T-helper 22 cell (primary cell): ENCODE measurements around the gene XPO5.

Source experiments
- DNase-seq: peaks from one replicate; pipeline ENCODE4 v3.0.0-alpha.2; 2020; ENCODE audit warnings: low read depth

The XPO5 gene

DNA sequence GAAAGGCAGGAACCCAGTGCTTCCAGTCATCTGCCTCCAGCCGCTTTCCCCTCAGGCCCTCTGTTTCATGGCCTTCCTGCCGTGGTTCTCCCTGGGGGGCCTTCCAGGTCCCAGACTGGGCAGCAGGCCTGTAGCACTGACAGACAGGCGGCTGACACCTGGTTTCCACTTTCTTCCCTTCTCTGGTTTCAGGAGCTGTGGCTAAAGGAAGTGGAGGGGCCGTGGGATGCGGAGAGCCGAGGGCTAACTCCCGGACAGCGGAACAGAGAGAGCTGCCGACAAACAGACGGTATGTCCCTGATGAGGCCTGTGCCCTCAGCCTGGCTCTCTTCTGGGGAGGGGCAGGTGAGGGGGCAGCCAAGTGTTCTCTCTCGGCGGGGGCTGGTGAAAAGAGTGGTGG is 78.1 kb downstream of the XPO5 start:
- DNase-seq, result no peak

- DNase-seq, result no peak
These were observed 78.8 kb downstream of the XPO5 start for GRCh38 chr6:43497129-43497396.

- DNase-seq, result no peak
These were observed 79.3 kb downstream of the XPO5 start for GRCh38 chr6:43496370-43497128.

DNA sequence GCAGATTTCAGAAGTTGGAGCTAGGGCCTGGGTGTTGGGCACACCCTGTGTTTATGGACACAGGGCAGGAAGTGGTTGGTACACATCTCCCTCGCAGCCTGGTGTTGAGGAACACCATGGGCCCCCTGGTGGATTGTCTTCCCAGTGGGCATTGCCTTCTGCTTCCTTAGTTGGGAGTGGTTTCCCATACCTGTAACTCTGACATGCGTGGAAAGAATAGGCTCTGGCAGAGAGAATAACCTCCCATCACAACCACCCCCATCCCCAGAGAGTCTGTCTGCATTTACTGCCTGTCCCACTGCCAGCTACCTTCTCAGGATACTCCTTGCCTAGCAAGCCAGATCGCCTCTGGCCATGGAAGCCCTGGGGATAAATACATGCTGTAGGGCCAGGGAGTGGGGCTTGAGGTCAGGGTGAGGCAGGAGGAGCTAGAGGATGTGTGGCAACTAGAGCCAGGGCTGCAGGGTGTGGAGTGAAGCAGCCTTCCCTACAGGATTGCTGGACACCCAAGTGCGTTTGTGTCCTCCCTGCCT is 80.4 kb downstream of the XPO5 start:
- no peak for DNase-seq

DNA sequence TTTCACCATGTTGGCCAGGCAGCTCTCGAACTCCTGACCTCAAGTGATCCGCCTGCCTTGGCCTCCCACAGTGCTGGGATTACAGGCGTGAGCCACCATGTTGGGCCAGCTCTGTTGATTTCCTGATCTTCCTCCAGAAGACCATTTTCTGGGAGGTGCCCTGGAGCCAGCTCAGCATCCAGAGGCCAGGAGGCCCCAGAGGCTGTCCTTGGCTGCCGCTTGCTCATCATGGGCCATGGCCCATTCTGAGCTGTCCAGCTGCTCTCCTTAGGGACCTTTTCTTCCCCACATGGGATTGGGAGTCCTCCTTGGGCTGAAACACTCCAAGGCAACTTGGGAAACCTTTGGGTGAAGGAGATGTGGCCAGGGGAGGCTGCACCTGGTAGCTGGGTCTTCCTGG is 81.1 kb downstream of the XPO5 start:
- DNase-seq, result no peak

GRCh38 chr6:43494321-43494720 is 81.5 kb downstream of the XPO5 start:
- DNase-seq, result no peak

- DNase-seq, result no peak
These were observed 82.0 kb downstream of the XPO5 start for GRCh38 chr6:43493833-43494232.

- DNase-seq, result no peak
These were observed 82.6 kb downstream of the XPO5 start for GRCh38 chr6:43493230-43493629.

DNA sequence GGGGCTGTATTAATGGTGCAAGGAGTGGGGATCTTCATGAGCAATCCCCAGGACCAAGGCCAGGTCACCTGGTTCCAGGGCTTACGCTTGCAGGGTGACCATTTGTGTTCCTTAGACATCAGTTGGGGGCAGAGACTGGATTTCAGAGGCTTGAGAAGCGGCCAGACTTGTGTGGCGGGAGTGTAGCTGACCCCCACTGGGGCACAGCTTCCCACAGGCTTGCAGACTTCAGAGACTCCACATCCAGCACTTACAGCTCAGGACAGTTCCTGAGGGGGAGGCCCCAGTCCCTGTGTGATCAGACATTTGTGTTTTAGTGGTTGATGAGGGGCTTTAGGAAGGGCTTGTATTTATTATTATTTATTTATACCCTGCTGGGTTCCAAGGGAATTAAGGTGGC is 83.2 kb downstream of the XPO5 start:
- DNase-seq, result no peak

DNA sequence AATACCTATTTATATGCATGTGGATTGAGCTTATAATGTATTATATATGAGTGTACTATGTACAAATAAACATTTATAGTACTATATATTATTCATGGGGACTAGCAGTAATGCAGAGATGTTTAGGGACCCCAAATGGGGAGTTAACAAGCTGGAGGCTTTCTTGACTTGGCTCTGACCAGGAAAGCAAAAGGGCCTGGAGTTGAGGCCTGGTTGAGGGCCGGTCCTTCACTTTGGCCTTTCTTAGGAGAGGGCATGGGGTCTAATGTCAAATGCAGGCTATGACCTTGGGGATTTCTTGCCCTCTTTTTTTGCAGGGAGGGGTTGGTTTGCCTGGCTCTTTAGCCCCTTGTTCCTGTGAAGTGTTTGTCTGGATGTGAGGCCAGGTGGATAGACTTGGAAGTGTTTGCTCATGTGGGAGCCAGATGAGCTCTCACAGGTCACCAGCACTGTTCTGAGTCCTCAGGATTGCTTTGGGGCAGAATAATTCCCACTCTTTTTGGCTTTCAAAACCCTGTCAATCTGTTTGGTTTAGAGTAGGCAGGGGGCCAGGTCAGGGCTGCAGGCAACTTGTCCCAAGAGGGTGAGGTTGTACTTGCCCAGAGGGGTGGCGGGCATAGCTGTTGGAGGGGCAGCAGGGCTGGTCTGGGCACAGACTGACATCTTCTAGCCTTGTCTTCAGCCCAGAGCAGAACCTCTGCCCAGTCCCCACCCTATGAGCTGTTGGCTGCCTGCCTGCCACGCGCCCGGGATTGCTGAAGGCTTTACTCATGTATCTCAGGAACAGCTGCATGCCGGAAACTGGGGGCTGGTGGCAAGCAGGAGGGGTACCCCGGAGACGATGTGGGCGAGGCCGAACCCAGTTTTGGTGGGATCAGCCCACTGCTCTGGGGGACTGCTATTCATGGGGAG is 83.8 kb downstream of the XPO5 start:
- DNase-seq, result no peak

- DNase-seq, result no peak
These were observed 85.3 kb downstream of the XPO5 start for GRCh38 chr6:43490523-43490939.

DNA sequence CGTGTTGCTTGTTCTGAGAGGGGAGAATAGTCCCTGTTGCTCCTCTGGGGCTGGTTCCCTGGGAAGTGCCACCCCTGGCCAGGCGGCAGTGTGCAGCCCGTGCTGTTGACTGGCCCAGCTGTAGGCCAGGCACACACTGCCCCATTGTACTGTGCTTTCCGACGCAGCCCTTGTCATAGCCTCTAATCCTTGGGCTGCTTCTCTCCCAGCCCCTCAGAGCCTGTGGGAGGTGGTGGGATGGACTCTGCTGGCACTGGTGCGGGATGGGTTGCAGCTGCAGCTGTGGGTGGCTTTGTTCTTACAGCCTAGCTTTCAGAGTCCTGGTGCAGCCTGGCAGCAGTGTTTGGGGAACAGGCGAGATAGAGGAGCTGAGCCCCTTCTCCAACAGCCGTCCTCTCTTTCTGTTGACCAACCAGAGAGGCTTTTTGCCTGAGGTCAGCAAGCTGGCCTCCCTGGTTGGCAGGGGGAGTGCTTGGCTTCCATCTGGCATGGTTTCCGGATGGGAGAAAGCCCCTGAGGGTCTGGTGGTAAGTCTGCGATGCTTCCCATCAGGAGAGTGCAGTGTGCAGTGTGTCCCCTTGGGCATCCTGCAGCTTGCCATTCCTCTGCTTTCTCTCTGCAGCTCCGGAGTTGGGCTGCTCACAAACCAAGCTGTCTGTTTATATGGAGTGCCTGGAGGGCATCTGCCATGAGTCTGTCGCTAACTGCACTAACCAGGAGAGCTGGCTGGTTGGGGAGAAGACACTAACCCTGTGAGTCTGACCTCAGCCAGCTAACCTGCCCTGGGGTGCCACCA is 86.4 kb downstream of the XPO5 start:
- DNase-seq, result no peak

DNA sequence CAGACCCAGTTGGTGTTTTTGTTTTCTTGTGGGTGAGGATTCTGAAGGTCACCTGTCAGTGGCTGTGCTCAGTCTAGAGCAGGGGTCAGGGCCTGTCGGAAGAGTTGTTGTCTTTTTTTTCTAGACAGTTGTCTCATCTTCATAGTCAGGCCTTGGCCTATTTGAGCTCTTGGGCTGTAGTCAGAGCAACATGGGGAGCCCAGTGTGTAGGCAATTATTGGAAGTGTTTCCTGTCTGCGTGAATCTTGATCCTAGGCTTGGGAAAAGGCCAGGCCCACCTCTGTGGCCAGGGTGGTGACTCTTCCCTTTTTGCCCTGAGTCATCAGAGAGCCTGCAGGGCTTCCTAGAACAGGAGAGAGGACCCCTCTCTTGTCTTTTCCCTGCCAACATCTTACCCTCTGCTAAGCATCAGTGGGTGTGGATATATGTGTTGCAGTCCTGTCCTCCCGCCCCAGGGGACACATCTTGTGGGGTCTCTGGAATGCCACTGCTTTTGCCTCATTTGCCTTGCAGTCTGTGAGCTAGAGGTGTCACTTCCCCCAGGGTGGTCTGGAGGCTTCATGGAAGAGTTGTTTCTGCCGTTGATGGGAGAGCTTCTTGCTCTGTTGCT is 87.1 kb downstream of the XPO5 start:
- no peak for DNase-seq

DNA sequence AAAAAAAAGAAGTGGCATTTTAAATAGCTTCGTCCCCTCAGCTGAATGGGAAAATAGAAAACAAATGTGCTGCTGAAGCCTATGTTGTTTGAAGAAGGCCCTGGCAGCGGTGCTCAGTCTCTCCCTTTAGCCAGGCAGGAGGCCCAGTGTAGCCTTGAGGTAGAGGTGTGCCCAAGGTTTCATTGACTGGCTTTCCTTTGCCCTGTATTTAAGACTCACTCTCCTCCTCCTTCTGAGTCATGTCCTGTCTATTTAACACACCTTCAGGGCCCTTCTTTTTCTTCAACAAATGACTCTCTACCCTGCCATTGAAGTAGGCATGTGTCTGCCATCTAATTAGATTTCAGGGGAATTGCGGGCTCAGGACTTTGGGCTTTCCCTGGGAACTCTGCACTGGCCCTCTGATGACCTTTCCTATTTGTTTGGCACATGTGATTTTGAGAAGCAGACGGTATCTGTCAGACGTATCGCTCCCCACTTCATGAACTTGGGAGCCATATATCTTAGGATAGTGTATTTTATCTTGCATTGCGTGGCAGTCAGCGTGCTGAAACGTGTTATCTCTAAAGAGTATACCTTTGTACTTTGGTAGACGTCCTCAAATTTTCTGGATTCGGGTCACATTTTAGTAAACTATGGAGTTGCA is 94.1 kb downstream of the XPO5 start:
- no peak for DNase-seq

DNA sequence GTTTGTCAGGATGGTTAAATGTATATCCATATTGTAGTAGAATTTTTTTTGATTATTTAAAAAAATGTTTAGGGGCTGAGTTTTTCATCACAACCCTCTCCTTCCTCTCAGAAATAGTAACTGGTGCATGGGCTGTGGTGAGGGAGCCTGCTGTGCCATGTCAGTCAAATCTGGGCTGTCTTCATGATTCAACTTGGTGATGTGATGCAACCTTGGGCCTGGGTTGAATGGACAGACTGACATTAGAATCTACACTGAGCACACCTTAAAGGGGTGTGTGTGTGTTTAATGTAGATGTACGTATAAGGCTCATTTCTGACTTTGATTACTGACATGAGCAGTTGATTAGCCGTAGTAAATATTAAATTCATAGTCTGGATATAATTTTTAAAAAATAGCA is 94.8 kb downstream of the XPO5 start:
- no peak for DNase-seq

GRCh38 chr6:43478008-43478372 is 97.8 kb downstream of the XPO5 start:
- no peak for DNase-seq

DNA sequence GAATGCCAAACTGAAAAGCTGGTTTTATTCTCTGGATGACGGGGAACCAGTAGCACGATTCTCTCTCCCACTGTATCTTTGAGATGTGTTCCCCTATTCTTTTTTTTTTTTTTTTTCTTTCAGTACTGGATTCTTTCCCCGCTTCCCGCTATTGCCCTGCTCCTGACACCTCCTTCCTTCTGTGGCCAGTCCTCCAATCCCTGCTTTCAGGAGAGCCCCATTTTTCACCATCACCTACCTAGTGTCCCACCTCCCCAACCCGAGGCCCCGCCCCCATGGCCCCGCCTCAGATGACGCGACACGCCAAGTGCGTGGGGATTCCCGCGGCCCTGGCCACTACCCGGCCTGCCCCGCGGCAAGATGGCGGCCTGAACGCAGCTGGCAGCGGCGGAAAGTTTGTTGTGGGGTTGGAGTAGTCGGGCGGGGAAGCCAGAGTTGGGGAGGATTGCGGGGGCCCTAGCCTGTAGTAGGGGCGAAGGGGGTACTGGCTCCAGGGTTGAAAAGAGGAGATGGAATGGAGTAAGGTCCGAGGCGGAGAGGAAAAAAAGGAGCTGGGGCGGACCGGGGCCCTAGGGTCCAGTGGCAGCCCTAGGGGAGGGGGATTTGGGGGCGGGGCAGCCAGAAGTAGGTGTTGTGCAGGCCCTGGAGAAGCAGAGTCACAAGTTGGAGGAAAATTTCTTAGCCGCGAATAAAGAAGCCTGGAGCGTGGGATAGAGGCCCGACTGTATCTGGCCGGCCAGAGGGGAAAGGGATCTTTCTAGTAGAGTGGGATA is 98.4 kb downstream of the XPO5 start, which contains the start of gene TJAP1:
Gene TJAP1, plus strand, starts transcription at position 336 of the 773 bp plus-strand sequence. CDS start 21,432 bp downstream, outside the sequence.
- DNase-seq, result peak; percentile 90

DNA sequence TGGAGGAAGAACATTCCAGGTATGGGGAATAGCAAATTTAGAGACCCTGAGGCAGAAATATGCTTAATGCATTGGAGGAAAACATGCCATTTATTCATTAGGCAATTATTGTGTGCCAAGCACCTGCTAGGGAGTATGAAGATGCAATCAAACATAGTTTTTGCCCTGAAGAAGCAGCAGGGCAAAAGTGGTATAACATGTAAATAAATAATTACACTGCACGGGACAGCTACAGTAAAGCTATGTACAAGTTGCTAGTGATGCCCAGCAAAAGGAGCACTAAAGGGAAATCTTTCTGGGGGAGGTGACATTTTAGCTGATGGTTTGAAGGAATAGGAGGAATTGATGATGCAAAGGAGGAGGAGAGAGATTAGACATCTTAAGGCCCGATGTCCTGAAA is 99.1 kb downstream of the XPO5 start:
- DNase-seq, result no peak

- no peak for DNase-seq
These were observed 100.3 kb downstream of the XPO5 start for GRCh38 chr6:43475516-43475915.

DNA sequence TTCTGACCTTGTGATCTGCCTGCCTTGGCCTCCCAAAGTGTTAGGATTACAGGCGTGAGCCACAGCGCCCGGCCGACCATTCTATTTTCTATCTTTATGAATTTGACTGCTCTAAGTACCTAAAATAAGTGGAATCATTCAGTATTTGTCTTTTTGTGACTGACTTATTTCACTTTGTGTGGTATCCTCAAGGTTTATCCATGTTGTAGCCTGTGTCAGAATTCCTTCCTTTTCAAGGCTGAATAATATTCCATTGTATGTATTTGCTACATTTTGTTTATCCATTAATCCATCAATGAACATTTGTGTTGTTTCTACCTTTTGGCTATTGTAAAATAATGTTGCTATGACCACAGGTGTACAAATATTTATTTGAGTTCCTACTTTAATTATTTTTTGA is 103.3 kb downstream of the XPO5 start:
- DNase-seq, result no peak
